ENCODE measurements around the gene KRAS.

Gene KRAS

DNA sequence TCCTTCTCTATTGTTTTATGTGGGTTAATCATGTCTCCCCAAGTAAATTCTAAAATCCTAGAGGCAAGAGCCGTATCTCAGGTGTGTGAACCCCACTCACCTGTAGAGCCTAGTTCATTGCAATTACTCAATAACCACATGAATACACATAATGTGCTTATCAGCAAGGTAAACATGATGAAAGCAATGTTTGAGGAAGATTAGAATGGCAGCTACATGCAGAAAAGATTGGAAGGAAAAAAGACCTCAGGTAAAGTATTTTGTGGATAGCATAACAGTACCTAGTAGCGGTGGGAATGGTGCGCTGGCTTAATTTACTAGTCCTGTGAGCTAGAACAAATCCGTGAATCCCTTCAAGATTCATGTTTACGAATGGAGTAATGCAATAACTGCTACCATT is 5.3 kb upstream of the KRAS start:
- DNase-seq (ENCODE audit: low spot score) = no peak

DNA sequence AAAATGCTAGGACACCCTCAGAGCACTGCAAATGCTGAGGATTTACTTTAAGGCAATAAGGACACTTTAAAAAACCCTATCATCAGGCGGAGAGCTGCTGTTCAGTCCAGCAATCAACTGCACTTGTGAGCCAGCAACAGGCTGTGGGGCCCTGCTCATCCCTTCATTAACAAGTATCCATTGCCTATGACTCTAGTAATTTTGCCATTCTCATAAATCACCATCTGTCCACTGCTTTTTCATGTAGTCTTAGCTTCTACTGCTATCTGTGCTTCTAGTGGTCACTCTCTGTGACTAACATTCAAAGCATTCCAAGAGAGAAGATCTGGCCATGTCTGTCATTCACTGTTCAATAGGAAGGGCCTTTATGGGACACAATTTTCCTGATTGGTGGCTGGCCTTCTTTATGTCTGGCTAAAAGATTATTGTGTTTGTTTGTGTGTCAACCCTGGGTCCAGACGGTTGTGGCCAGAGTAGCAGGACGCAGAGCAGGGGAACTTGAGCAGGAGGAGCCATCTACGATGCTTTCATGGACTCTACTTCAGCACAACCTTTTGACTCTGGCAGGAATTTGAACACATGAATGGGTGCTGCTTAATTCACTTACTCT is 3.6 kb upstream of the KRAS start:
- no peak for FAIRE-seq
- DNase-seq (ENCODE audit: low spot score) = peak; percentile 26

More for the DNA sequence above, 5.3 kb upstream of the KRAS start:
- no peak for FAIRE-seq

DNA sequence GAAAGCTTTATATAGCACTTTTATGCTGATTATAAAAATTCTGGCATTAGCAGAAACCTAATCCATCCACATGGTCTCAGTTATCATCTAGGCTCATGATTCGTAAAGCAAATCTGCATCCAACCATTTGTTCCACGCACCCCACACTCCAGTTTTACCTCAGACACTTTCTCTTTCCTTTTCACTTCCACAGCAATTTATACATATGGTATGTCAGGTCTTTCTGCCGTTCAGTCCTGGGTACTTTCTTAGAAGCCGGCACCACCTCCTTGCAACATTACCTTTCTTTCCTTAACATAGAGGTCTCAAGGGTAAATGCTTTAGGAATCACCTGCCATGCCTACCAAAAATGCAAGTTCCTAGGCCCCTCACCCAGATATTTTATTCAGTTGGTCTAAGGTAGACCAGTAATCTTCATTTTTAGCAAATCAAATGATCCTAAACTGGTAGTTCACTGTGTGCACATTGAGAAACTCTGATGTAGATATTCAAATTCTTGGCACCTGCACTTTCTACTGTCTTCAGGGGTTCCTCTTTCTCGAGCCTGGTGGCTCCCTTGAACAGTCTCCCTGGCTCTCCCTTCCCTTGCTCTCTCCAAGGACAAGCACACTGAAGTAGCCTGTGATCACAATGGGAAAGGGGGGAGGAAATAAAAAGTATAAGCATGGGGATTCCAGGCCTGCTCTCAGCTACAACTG is 2.8 kb upstream of the KRAS start:
- DNase-seq (ENCODE audit: low spot score) (no peak), FAIRE-seq (no peak)

- DNase-seq (ENCODE audit: low spot score) = no peak
- FAIRE-seq = no peak
These were observed 2.2 kb upstream of the KRAS start for GRCh38 chr12:25252946-25253345.

- no peak for DNase-seq (ENCODE audit: low spot score)
- no peak for FAIRE-seq
These were observed 1.0 kb upstream of the KRAS start for GRCh38 chr12:25251769-25252168.

GRCh38 chr12:25249931-25250738 is 594 bp downstream of the KRAS start:
- DNase-seq (ENCODE audit: low spot score) = no peak
- no peak for FAIRE-seq

DNA sequence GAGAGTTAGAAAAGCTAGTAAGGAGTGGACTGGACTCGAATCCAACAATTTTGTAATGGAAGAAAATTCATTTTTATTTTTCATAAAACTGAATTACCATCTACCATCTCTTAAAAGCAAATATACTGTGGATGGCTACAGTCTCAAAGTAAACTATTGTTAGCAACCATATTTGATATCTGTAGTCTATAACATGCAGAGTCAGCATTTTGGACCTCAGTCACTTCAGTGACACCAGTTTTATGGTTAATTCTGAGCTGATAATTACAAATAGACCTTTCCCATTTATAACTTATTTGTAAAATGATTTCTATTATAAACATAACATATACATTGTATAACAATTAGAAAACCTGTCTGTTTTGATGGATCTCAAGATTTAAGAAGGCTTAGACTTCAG is 2.0 kb downstream of the KRAS start:
- FAIRE-seq (no peak), DNase-seq (ENCODE audit: low spot score) (no peak)

DNA sequence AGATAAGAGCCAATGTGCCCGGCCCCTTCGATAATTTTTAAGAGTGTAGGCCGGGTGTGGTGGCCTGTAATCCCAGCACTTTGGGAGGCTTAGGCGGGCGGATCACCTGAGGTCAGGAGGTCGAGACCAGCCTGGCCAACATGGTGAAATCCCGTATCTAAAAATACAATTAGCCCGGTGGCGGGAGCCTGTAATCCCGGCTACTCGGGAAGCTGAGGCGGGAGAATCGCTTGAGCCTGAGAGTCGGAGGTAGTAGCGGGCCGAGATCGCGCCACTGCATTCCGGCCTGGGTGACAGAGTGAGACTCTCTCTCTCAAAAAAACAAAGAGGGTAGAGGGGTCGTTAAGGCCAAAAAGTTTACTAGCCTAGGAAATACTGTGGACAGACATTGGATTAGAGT is 2.6 kb downstream of the KRAS start:
- FAIRE-seq (no peak), DNase-seq (ENCODE audit: low spot score) (no peak)

GRCh38 chr12:25245491-25245890 is 5.2 kb downstream of the KRAS start:
- FAIRE-seq (no peak), DNase-seq (ENCODE audit: low spot score) (no peak)

DNA sequence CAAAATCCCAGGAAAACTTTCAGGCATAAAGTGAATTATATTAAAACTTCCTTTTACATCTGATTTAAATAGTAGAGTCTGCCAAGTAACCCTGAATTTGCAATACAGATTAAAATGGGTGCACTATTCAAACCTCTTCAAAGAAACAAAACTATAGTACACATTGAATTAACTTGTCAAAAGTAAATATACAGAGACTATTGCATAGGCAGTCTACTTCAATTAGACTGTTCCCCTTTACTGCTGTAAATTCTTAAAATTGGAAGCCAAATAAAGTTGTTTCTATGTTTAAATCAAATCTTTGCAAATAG is 7.1 kb downstream of the KRAS start:
- FAIRE-seq (no peak), DNase-seq (ENCODE audit: low spot score) (no peak)

DNA sequence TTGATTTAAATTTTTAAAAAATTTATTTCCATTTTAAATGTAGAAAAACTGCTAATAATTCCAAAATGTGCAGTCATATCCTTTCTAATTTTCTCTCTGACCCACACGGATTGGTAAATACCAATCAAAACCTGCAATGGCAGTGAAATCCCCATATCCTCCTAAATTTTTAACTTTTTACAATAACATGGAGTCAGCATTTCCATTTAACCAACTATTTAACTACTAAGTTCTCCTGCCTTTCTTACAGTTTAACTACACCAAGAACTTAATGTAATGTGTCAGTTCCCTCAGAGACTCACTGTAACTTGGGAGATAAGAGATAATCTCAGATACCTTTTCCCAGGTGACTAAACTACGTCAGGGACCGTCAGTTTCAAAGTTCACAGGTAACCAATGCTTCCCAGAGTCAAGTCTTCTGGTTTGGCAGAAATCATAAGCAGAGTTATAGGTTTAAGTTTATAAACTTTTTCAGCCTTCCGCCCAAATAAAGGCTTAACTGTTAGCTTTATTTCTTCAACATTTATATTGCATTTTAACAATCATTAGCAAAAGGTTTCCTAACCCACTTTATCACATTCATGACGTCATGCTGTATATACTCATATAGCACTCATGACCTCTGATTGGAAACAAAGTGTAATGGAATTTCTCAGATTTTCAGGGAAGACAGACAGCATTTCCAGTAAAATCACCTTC is 7.6 kb downstream of the KRAS start:
- DNase-seq (ENCODE audit: low spot score) = no peak
- FAIRE-seq = no peak

GRCh38 chr12:25241167-25242020 is 9.3 kb downstream of the KRAS start:
- peak; percentile 76 for FAIRE-seq
- no peak for DNase-seq (ENCODE audit: low spot score)

DNA sequence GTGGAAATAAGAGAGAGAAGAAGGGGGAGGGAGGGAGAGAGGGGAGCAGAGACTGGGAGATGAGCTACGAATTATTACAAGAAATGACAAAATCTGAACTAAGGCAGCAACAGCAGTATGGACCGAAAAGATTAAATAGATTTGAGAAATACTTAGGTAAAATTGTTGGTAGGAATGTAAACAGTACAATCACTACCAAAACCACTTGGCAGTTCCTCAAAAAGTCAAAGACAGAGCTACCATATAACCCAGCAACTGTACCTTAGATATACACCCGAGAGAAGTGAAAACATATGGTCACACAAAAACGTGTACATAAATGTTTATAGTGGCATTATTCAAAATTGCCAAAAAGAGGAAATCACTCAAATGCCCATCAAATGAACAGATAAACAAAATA is 14.1 kb downstream of the KRAS start:
- FAIRE-seq = no peak
- no peak for DNase-seq (ENCODE audit: low spot score)

- DNase-seq (ENCODE audit: low spot score) (no peak), FAIRE-seq (no peak)
These were observed 14.5 kb downstream of the KRAS start for GRCh38 chr12:25236190-25236589.

GRCh38 chr12:25213338-25213737 is 37.4 kb downstream of the KRAS start:
- DNase-seq (ENCODE audit: low spot score) (no peak), FAIRE-seq (no peak)

GRCh38 chr12:25208554-25208953 is 42.2 kb downstream of the KRAS start:
- DNase-seq (ENCODE audit: low spot score) (no peak), FAIRE-seq (no peak)

GRCh38 chr12:25207846-25208245 is 42.9 kb downstream of the KRAS start:
- no peak for FAIRE-seq
- no peak for DNase-seq (ENCODE audit: low spot score)

- DNase-seq (ENCODE audit: low spot score) (no peak), FAIRE-seq (no peak)
These were observed 43.3 kb downstream of the KRAS start for GRCh38 chr12:25207411-25207810.

DNA sequence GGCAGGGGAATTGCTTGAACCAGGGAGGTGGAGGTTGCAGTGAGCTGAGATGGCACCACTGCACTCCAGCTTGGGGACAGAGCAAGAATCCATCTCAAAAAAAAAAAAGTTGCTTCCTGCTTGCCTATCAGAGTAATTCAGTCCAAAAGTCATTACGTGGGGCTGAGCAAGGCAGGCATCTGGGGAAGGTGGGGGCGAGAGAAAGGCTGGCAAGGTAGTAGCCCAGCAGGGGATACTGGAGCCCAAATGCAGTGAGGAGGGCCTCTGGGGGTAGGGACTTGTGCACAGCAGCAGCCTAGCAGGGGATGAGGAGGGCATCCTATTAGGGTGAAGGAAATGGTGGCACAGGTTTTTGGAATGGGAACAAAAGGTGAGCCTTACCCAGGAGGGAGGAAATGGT is 48.6 kb downstream of the KRAS start:
- FAIRE-seq = no peak
- DNase-seq (ENCODE audit: low spot score) = no peak

DNA sequence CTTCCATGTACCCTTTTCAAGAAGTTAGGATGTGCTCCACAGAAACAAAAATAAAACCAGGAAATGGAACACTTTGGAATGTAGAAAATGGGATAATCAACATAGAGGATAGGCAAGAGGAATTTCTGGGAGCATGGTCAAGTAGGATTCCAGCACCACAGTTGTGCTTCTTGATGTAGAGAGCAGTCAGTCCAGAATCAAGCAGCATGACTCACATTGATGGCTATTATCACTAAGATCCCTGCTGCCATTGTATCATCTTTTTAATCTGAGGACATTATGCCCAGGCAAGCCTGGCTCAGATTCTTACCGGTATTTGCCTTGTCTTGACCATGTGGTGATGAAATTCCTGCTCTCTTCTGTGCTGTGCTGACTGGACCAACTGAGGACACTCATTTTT is 50.0 kb downstream of the KRAS start:
- peak; percentile 26 for DNase-seq (ENCODE audit: low spot score)

GRCh38 chr12:25197608-25198007 is 53.1 kb downstream of the KRAS start:
- FAIRE-seq = no peak
- no peak for DNase-seq (ENCODE audit: low spot score)

More for the DNA sequence above, 50.0 kb downstream of the KRAS start:
- no peak for FAIRE-seq
